A204.1 (cell line): Measurements from ENCODE around the gene IGFBP6.

Source experiments
- FAIRE-seq: peaks from 2 replicates; lab custom pipeline; 2012; peaks lifted over from hg19 to GRCh38; lab: Jason Lieb, UNC

The IGFBP6 gene

DNA sequence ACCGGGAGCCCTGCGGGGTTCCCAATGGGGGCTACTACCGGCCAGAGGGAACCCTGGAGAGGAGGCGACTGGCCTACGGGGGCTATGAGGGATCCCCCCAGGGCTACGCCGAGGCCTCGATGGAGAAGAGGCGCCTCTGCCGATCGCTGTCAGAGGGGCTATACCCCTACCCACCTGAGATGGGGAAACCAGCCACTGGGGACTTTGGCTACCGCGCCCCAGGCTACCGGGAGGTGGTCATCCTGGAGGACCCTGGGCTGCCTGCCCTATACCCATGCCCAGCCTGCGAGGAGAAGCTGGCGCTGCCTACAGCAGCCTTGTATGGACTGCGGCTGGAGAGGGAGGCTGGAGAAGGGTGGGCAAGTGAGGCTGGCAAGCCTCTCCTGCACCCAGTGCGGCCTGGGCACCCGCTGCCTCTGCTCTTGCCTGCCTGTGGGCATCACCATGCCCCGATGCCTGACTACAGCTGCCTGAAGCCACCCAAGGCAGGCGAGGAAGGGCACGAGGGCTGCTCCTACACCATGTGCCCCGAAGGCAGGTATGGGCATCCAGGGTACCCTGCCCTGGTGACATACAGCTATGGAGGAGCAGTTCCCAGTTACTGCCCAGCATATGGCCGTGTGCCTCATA, 37.9 kb upstream of the IGFBP6 start:
- no peak for FAIRE-seq

DNA sequence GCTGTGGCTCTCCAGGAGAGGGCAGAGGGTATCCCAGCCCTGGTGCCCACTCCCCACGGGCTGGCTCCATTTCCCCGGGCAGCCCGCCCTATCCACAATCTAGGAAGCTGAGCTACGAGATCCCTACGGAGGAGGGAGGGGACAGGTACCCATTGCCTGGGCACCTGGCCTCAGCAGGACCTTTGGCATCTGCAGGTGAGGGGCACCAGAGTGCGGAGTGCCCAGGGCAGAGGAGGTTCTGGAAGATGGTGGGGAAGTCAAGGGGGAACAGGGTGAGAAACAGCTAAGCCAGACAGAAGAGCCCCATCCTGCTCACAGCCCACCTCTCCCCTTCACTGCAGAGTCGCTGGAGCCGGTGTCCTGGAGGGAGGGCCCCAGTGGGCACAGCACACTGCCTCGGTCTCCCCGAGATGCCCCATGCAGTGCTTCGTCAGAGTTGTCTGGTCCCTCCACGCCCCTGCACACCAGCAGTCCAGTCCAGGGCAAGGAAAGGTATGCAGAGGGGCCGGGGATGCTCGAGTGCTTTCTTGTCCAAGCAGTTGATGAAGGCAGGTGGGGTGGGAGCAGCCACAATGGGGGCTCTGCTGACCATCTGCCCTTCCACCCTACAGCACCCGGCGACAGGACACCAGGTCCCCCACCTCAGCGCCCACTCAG, 37.3 kb upstream of the IGFBP6 start:
- FAIRE-seq = no peak

DNA sequence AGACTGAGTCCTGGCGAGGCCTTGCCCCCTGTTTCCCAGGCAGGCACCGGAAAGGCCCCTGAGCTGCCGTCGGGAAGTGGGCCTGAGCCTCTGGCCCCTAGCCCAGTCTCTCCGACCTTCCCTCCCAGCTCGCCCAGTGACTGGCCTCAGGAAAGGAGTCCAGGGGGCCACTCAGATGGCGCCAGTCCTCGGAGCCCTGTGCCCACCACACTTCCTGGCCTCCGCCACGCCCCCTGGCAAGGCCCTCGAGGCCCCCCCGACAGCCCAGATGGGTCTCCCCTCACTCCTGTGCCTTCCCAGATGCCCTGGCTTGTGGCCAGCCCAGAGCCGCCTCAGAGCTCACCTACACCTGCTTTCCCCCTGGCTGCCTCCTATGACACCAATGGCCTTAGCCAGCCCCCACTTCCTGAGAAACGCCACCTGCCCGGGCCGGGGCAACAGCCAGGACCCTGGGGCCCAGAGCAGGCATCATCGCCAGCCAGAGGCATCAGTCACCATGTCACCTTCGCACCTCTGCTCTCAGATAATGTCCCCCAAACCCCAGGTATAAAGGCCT, 36.7 kb upstream of the IGFBP6 start:
- no peak for FAIRE-seq

DNA sequence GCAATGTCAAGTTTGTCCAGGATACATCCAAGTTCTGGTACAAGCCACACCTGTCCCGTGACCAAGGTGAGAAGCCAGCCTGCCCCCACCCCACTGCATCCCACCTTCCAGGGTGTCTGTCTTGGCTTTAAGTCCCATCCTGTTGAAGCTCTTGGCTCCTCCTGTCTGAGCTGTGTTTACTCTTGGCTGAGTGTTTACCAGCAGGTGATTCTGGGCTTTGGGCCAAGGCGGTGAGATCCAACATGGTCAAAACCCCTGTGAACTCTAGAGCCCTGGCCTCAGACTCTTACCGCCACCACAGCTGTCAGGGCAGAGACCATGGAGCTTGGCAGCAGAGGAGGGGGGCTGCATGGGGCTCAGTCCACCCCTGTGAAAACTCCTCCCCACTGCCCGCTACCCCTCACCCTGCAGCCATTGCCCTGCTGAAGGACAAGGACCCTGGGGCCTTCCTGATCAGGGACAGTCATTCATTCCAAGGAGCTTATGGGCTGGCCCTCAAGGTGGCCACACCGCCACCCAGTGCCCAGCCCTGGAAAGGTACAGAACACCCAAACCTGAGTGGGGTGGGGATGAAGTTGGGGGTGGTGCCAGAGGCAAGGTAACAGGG, 36.0 kb upstream of the IGFBP6 start:
- no peak for FAIRE-seq

DNA sequence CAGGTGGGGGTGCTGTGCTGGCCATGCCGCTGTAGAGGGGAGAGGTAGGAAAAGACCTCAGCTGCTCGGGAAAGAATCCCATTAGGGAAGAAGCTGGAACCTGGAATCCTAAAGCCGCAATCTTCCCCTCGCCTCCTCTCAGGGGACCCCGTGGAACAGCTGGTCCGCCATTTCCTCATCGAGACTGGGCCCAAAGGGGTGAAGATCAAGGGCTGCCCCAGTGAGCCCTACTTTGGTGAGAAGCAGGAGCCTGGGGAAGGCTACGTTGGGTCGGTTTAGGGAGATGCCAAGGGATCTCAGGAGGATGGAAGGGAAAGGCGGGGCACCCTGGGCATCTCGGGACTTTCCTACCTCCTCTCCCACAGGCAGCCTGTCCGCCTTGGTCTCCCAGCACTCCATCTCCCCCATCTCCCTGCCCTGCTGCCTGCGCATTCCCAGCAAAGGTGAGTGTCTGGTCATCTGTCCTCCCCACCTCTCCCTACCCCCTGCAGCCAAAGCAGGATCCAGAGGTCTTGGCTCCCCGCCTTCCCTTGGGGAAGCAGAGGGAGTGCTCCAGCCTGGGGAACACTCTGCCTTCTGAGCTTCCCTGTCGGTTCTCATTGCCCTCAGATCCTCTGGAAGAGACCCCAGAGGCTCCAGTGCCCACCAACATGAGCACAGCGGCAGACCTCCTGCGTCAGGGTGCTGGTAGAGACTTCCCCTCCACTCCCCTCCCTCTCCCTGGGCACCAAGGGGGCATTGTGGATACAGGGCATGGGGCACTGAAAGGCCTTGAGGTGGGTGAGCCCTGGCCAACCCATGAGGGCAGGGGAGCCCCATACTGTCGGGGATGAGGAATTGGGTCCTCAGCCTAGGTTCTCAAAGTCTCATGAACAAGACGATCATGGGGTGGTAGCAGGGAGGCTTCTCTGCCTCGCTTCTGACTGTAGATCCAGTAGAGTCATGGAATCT, 35.2 kb upstream of the IGFBP6 start:
- FAIRE-seq = no peak

DNA sequence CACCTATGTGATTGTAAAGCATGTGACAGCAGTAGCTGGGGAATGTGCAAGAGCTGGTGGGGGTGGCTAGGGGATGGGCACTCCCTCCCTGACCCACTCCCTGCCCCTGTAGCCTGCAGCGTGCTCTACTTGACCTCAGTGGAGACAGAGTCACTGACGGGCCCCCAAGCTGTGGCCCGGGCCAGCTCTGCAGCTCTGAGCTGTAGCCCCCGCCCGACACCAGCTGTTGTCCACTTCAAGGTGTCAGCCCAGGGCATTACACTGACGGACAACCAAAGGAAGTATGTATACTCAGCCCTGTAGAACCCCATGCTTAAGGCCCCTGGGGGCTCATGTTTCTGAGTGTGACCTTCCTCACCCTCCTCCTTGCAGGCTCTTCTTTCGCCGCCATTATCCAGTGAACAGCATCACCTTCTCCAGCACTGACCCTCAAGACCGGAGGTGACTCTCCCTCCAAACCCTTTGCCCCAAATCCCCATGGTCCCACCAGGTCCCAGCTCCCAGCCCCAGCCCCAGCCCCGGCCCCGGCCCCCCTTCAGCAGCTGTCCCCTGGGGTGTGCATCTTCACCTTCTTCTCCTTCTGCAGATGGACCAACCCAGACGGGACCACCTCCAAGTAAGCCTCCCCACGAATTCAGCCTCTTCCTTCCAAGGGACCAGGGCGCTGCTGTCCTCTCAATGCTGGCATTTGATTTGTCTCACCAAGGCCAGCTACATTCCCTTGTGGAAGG, 34.3 kb upstream of the IGFBP6 start:
- FAIRE-seq = no peak

DNA sequence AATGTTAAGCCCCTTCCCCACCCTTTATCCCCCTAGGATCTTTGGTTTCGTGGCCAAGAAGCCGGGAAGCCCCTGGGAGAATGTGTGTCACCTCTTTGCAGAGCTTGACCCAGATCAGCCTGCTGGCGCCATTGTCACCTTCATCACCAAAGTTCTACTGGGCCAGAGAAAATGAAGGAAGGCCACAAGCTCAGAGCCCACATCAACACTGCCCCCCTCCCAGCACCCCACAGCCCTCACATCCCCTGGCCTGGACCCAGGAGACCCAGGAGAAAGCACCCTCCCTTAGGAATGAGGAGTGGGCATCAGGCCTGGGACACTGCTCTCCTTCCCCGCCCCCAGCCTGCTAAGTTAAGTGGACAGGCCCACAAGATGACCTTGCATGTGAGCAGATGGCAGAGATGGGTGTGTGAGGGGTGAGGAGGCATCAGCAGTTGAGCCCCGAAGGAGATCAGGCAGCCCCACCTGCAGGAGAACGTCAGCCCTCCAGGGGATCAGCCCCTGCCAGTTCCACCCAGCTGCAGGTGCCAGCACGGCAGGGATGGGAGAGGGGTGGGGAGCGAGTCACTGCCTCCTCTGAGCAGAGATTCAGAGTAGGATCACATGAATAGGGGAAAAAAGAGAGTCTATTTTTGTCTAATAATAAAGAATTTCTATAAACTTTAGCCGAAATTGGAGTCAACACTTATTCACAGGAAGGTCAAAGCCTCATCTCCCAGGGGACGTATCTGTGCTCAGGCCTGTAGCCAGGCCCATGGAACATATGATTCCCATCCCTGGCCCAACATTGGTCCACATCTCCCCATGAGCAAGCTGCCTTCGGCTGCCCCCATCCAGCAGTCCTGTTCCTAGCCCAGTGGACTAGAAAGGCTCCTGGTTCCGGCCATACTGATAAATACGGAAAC, 33.5 kb upstream of the IGFBP6 start:
- FAIRE-seq = no peak

DNA sequence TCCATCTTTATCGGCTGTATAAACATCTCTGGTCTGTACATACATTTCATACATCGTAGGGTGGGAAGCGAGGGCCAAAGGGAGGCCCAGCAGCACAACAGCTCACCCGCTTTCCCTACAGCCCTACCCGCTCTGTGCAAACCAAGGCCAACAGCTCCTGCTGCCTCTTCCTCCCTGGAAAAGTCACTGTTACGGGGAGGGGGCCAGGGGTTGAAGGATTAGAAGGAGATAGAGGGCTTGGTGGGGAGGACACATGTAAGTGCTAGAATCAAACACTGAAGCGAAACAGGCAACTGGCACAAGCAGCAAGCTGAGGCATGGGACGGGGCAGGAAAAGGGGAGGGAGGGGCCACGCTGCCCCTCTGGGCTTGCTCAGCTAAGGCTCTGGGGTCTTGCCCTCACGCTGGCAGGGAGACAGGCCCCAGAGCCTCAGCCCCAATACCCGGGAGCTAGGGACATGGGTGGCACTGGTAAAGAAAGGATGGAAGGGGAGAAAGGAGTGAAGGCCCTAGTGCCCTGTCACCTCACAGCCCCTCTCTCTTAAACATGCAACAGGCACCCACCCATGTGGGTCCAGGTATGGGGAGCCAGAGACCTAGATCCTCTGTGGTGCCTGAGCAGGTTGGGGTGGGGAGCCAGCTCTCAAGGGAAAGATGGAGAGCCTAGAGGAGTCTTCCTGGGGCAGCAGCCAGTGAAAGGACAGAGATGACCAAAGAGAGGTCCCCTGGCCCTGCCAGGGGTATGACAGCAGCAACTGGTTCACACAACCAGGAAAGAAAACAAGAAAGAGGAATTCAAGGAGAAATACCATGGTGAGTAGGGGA, 32.6 kb upstream of the IGFBP6 start:
- no peak for FAIRE-seq

DNA sequence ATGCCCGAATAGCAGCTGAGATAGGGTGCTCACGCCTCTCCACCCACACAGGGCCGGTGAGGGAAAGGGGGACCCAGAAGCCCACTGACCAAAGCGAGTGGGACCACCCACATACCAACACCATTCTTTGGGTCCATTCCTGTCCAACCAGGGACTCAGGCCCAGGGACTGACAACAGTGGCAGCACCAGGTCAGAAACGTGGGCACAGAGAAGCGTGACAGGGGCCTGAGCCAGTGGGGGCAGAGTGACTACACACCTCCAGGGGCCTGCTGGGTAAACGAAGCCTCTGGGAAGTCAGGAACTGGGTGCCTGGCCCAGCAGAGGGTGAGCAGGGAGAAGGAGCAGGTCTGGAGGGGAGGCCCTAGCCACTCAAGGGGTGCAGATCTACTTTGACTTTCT, 32.0 kb upstream of the IGFBP6 start:
- FAIRE-seq = no peak

DNA sequence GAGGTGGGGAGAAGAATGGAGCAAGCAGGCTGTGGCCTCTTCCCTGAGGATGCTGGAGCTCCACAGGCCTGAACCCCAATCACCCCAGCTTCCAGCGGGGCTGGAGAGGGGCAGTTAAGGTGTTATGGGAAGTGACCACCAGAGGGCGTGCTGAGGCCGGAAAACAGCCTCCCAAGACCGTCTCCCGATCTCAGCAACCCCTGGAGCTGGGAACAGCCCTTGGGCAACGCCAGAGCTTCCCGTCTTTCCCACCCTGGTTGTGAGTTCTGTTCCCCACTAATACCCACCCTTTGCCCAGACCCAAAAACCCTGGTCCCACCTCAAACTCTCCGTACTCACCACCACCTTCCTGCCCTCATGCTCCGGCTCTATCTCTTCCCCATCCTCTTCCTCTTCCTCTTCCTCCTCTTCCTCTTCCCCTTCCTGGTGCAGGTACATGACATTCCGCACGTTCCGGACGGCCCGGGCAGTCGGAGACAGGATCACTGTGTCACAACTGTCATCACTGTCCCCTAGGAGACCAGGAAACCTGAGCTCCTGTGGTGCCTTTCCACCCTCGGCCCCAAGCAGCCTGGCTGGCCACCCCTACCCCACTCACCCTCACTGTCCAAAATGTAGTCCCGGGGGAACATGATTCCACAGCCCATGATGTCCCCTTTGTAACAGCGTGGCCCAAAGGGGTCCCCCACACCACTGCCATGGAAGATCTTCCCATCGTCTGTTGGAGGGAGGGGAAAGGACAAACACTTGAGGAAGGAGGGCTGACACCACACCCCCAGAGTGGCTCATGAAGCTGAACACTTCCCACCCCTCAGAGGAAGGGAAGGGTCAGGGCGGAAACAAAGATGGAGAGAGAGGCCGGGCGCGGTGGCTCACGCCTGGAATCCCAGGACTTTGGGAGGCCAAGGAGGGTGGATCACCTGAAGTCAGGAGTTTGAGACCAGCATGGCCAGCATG, 31.2 kb upstream of the IGFBP6 start:
- no peak for FAIRE-seq

DNA sequence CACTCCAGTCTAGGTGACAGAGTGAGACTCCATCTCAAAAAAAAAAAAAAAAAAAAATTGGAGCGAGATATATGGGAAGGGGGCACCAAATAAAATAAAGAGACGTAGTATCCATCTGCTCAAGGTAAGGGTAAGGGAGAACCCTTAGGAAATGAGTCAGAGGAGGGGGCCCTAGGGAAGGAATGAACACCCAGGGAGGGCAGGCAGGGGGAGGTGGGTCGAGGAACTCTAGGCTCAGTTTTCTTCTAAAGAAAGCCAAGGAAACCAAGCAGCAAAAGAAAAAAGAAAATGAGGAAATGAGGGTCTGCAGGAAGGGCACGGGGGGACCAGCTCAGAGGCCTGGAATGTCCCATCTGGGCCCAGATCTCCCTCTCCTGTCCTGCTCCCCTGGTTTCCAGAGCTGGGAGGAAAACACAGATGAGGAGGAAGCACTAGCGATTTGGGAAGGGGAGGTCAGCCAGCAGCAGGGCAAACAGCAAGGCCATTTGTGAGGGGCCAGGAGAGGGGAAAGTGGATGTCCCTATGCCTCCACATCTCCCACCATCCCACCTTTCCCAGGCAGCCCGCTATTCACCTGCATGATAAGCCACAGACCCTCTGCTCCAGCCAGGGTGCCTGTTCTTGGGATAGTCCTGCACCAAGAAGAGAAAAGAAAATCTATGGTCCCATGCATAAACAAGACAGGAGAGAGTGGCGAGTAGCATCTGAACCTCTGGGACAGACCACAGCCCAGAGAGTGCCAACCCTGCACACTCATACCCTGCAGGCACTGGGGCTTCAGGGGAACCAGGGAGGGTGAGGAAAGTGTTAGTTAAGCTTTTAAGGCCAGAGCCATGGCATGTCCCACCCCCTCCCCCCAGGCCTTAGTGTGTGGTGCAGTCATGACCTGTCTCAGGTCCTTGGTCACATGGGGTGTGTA, 30.1 kb upstream of the IGFBP6 start:
- FAIRE-seq = no peak

DNA sequence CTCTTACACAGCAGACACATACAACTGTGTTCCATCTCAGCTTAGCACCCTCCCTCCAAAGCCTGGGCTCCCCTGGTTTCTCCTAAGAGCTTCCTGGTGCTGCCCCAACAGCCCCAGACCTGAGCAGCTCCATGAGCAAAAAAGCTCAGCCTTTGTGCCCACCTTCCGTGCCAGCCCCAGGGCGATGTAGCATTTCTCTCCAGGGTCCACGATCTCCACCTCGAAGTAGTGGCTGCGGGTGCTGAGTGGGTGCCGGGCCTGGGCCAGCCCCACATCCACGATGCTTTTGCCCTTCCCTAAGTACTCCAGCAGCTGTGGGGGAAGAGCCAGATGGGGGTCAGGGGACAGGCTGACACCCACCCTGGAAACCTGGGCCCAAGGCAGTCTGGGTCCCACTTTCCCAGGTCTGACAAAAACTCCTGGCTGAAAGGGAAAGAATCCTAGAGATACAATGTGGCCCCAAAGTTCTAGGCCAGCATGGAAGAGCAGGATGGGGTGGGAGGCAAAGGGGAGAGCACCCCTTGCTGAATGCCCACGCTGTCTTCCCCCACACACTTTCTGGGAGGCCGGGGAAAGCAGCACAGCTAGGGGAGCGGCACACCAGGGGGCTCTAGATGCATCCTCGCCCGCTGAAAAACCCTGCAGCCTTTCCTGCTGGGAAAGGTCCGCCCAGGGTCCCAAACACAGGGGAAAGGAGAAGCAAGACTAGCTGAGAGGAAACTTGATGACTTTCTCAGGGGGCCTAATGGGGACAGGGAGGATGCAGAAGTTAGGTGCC, 29.3 kb upstream of the IGFBP6 start:
- FAIRE-seq = no peak

DNA sequence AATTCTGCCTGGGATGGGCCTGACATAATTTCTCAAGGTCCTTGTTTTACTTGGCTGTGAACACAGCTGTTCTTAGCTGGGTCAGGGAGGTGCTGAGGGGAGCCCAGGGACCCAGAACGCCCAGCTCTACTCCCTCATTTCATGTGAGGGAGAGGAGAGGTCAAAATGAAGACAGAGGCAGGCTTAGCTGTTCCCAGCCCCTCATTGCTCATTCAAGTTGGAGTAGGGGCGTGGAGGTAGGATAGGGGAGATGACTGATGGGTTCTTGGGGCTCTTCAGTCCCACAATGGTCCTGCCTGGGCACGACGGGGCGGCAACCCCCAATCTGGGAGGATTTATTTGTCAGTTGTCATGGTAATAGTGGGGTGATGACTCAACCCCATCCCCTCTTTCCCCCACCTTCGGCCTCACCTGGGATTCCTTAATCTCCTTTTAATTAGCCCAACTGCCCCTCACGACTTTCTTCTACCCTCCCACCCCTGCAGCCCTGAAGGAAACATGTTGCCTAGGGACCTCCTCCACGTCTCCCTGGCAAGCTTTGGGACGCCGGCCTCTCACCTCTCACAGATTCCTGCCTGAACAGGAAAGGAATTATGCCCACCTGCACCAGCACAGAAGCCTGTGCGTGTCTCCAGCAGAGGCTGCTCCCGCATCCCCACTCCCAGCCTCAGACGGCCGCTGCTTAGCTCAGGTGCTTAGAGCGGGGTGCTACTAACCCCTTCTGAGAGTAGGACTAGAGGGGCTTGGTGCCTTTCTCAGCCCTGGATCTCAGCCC, 28.5 kb upstream of the IGFBP6 start:
- FAIRE-seq = no peak

DNA sequence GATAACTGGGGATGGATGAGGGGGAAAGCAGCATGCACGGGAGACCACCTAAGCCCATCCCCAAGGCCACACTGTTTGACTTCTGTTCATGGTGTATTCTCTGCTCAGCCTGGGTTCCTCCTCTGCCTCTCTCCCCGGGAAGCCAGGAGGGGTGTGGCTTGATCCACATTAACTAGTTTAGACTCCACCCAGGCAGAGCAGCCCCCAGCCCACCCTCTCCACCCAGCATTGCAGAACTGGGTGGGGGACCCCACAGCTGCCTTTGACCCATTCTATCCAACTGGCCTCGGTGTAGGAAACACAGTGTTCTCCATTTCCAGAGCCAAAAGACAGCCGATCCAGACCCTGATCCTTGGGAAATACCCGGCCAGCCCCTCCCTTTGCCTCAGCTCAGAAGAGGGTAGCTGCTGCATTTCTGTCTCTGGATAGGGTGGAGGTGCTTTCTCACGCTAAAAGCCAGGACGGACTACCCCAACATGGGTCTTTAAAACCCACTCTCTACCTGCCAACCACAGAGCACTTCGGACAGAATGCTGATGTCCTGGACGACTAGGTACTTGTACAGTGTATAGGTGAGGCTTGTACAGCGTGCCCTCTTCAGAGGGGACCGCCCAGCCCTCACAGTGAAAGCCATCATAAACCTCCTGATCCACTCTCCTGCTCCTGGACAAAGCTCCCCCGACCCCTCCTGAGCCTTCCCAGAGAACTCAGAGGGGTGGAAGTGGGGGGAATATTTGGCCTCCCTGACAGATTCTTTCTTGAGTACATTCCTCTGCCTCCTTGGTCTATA, 27.7 kb upstream of the IGFBP6 start:
- no peak for FAIRE-seq

DNA sequence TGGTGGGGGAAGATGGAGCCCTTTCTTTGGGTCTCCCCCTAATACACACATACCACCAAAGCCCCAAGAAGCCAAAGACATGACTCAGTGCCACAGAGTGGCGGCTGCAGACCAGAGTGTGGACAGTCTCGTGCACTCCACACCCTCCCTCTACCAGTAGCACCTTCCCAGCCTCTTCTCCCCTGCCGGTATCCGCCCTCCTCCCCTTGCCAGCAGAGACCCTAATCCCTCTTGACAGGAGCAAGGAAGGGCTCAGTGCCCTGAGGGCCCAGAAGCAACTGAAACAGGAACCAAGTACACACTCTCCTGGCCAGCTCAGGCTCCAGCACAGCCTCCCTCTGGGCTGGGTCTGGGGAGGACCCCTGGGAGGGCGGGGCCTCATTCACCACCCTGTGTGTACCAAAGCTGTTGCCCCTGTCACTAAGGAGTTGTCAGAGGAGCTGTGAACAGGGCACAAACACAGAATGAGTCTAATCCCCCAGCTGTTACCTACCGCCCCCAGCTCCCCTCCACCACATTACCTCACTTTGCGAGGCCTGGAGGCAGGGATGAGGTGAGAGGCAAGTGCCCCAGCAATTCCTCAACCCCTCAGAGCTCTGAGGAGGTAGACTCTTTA, 26.5 kb upstream of the IGFBP6 start:
- FAIRE-seq = no peak
